Measurements from ENCODE around the gene NDP. TPM values are rescaled to one million over a fixed set of nuclear protein-coding genes. Genes with fewer than 3 reads are reported as not detected.

NDP gene
- total RNA-seq, 1 experiment from 2014 or later: not detected

- no peak for TF ChIP-seq TCF7L2 (IDR thresholded peaks at IDR 0.05; ENCODE audit: borderline replicate concordance, extremely low read depth, insufficient read depth, insufficient read length)
- TF ChIP-seq SP1 (IDR thresholded peaks at IDR 0.05; ENCODE audit: low read depth): no peak
- TF ChIP-seq EGR1 (IDR thresholded peaks at IDR 0.05; ENCODE audit: low read depth): no peak
- no peak for TF ChIP-seq ZNF274 (IDR thresholded peaks at IDR 0.05; ENCODE audit: low read depth, low read length)
- TF ChIP-seq ELF1 (IDR thresholded peaks at IDR 0.05; ENCODE audit: borderline replicate concordance, low read depth): no peak
- no peak for TF ChIP-seq RAD21 (IDR thresholded peaks at IDR 0.05; ENCODE audit: low read depth)
- TF ChIP-seq EZH2 (IDR thresholded peaks at IDR 0.05): no peak
- TF ChIP-seq SIN3A (IDR thresholded peaks at IDR 0.05; ENCODE audit: low read depth): no peak
- no peak for TF ChIP-seq REST (IDR thresholded peaks at IDR 0.05; ENCODE audit: low read depth)
- no peak for TF ChIP-seq CBX3 (IDR thresholded peaks at IDR 0.05; ENCODE audit: low read depth)
- TF ChIP-seq ZFX (IDR thresholded peaks at IDR 0.05): no peak
- no peak for TF ChIP-seq JUND (IDR thresholded peaks at IDR 0.05)
- no peak for TF ChIP-seq ZBTB33 (IDR thresholded peaks at IDR 0.05; ENCODE audit: extremely low read depth, insufficient replicate concordance, low read length)
- H3K27ac ChIP-seq (ENCODE audit: low read depth, low read length): no peak overlapping the region
- H3K9ac ChIP-seq (ENCODE audit: low read length): no peak overlapping the region
- ATAC-seq (no peak), DNase-seq (ENCODE audit: low read depth, low spot score) (no peak)
- H3K4me2 ChIP-seq (ENCODE audit: low read length): no peak overlapping the region
- ChIA-PET RAD21 (ENCODE audit: low non-redundant PET in 1 of 2, low total read pairs in 2 of 2, uncharacterized antibody in 2 of 2, unreplicated experiment in 2 of 2) (no interaction called here), CTCF (no interaction called here), POLR2A (no interaction called here)
- intact Hi-C loops (cut with micrococcal nuclease): no loop called here
- BruUV-seq (replicated peaks): no TSS peak
- no peaks in the 10 kb centered on the region for H3K36me3 ChIP-seq (ENCODE audit: control insufficient read depth in 1 of 2, insufficient read depth in 2 of 2, low read length in 2 of 2)
- peaks cover 0 to 5% of the 10 kb centered on the region in 2 experiments; a peak in 1 of 4 replicates for H3K4me1 ChIP-seq (ENCODE audit: control insufficient read depth in 1 of 2, insufficient read depth in 2 of 2, low read length in 2 of 2)
- no peaks in the 10 kb centered on the region for H3K27me3 ChIP-seq (ENCODE audit: insufficient read depth, low read length)
- H3K9me2 ChIP-seq (ENCODE audit: insufficient read depth): no peaks in the 10 kb centered on the region
- H3K9me3 ChIP-seq (ENCODE audit: control insufficient read depth in 1 of 2, insufficient read depth in 1 of 2, low read depth in 1 of 2, low read length in 2 of 2): no peaks in the 10 kb centered on the region
- H3K79me2 ChIP-seq (ENCODE audit: insufficient read depth, low read length): no peaks in the 10 kb centered on the region
- H2AFZ ChIP-seq (ENCODE audit: low read depth, low read length, poor library complexity, severe bottlenecking): no peak overlapping the region
- no peaks in the 10 kb centered on the region for H4K20me1 ChIP-seq (ENCODE audit: insufficient read depth)
- H3K4me3 ChIP-seq (replicated peaks in 1 of 2; ENCODE audit: low read depth in 1 of 2, low read length in 2 of 2): no peak overlapping the region
Observed at GRCh38 chrX:43962636-43963035, 10.6 kb downstream of the NDP start.

Data from HCT116 (cell line).